Measurements from ENCODE around the gene COMMD1.
"Not testable (repeated sequence)": the region's sequence is repeated elsewhere in the genome, so short reads cannot be mapped to it uniquely, and the experiment has no call there.

COMMD1 gene

GRCh38 chr2:62089658-62090057, 184.2 kb downstream of the COMMD1 start:
- DNase-seq: no peak

GRCh38 chr2:62091471-62091870, 186.0 kb downstream of the COMMD1 start:
- no peak for DNase-seq

GRCh38 chr2:62099050-62099449, 193.6 kb downstream of the COMMD1 start:
- no peak for DNase-seq

- DNase-seq: no peak
These were observed 194.2 kb downstream of the COMMD1 start for GRCh38 chr2:62099523-62100175.

GRCh38 chr2:62101886-62102285, 196.4 kb downstream of the COMMD1 start:
- DNase-seq: no peak

GRCh38 chr2:62102402-62102920, 197.0 kb downstream of the COMMD1 start:
- DNase-seq: no peak

GRCh38 chr2:62109554-62109953, 204.1 kb downstream of the COMMD1 start:
- no peak for DNase-seq

- DNase-seq: no peak
These were observed 205.0 kb downstream of the COMMD1 start for GRCh38 chr2:62110415-62111025.

GRCh38 chr2:62112179-62112578, 206.7 kb downstream of the COMMD1 start:
- DNase-seq: no peak

GRCh38 chr2:62114564-62114963, 209.1 kb downstream of the COMMD1 start:
- no peak for DNase-seq

GRCh38 chr2:62116983-62117382, 211.5 kb downstream of the COMMD1 start:
- DNase-seq: no peak

- no peak for DNase-seq
These were observed 212.7 kb downstream of the COMMD1 start for GRCh38 chr2:62118160-62118559.

- no peak for DNase-seq
These were observed 214.0 kb downstream of the COMMD1 start for GRCh38 chr2:62119311-62119974.

- DNase-seq: not testable (repeated sequence)
These were observed 220.8 kb downstream of the COMMD1 start for GRCh38 chr2:62126239-62126638.

GRCh38 chr2:62133320-62133823, 227.9 kb downstream of the COMMD1 start:
- no peak for DNase-seq

GRCh38 chr2:62136956-62137830, 231.7 kb downstream of the COMMD1 start:
- DNase-seq: no peak

GRCh38 chr2:62140426-62141141, 235.1 kb downstream of the COMMD1 start:
- no peak for DNase-seq

- DNase-seq: no peak
These were observed 235.8 kb downstream of the COMMD1 start for GRCh38 chr2:62141142-62141740.

- DNase-seq: no peak
These were observed 236.6 kb downstream of the COMMD1 start for GRCh38 chr2:62142054-62142453.

- DNase-seq: no peak
These were observed 238.2 kb downstream of the COMMD1 start for GRCh38 chr2:62143696-62144095.

- no peak for DNase-seq
These were observed 239.4 kb downstream of the COMMD1 start for GRCh38 chr2:62144689-62145477.

Data from activated CD4-positive, CD25-positive, alpha-beta regulatory T cell treated with anti-CD3 and anti-CD28 coated beads, Interleukin-2, amount 50 U/mL, for 72 hours (primary cell).